Stomach smooth muscle (tissue), 2 donors: Measurements from ENCODE around the gene MDFI.
A peak's percentile ranks its signal among the peaks of the same experiment; 100 is the strongest.

Experiments
- H3K27ac ChIP-seq: one replicate; pipeline ENCODE4 v1.7.0; 2013; ENCODE audit warnings: mild to moderate bottlenecking, low read length, inconsistent platforms
- H3K27me3 ChIP-seq, 2 donors: one replicate each; pipeline ENCODE4 v1.7.0; 2013; ENCODE audit warnings: low read length in 2 of 2; ENCODE audit not compliant: insufficient read depth in 2 of 2, control insufficient read depth in 1 of 2
- H3K36me3 ChIP-seq, 2 donors: one replicate each; pipeline ENCODE4 v1.7.0; 2013; ENCODE audit warnings: low read length in 2 of 2; ENCODE audit not compliant: control insufficient read depth in 2 of 2, insufficient read depth in 2 of 2
- H3K4me1 ChIP-seq: one replicate; pipeline ENCODE4 v1.7.0; 2013; ENCODE audit warnings: low read length; ENCODE audit not compliant: control insufficient read depth, insufficient read depth
- H3K4me3 ChIP-seq, 2 donors: one replicate each; pipeline ENCODE4 v1.7.0; 2013; ENCODE audit warnings: low read length in 2 of 2
- H3K9ac ChIP-seq, 2 donors: one replicate each; pipeline ENCODE4 v1.7.0; 2013; ENCODE audit warnings: low read length in 2 of 2, mild to moderate bottlenecking in 1 of 2
- H3K9me3 ChIP-seq, 2 donors: one replicate each; pipeline ENCODE4 v1.7.0; 2013; ENCODE audit warnings: low read length in 2 of 2; ENCODE audit not compliant: control insufficient read depth in 2 of 2
- donor health status: healthy.
- donor health status: Pancreatic carcinoma.

The MDFI gene

DNA sequence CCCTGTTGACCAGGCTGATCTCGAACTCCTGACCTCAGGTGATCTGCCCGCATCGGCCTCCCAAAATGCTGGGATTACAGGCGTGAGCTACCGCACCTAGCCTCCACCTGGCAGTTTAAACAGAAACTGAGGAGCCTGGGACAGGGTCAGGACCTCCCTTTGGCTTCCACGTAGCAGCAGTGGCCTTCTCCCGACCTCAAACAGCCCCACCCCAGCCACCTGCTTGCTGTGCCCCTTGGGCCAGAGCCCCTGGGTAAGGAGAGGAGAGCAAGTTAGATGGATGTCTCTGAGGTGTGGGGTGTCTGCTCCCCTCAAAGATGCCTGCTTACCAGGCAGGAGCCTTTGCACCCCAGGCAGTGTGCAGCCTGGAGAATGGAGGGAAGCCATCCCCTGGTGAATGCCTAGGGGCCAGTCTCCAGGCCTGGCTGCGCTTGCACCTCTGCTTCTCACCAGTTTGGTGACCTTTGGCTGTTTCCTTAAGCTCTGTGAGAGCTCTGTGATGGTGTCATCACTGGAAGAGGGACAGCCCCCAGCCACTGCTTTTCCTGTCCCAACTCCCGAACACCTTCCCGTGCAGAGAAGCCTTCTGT lies 42.1 kb upstream of the MDFI start:
- no peaks in the 10 kb centered on the region for H3K9me3 ChIP-seq
- peaks cover 10 to 23% of the 10 kb centered on the region in 2 donors for H3K36me3 ChIP-seq
- no peak overlapping the region for H3K4me3 ChIP-seq
- H3K9ac ChIP-seq, result no peak overlapping the region
- no peak overlapping the region for H3K27ac ChIP-seq
- H3K4me1 ChIP-seq, result peaks cover 3% of the 10 kb centered on the region
- no peaks in the 10 kb centered on the region for H3K27me3 ChIP-seq

DNA sequence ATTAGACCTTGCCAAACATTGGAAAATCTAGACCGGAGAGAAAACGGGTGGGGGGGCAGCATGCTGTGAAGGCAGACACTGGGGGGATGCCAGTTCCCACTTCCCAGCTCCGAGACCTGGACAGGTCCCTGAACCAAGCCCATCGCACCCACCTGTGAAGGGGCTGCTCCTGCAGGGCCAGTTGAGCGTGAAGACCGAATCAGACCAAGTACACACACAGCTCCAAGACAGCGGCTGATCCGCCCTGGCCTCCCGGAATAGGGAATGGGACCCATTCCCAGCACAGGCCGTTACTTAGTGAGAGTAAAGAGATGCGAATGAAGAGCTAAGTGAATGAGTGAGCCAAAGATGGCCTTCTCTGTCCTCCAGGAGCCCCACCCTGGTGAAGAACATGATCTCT lies 41.5 kb upstream of the MDFI start:
- no peaks in the 10 kb centered on the region for H3K9me3 ChIP-seq
- peaks cover 3% of the 10 kb centered on the region for H3K4me1 ChIP-seq
- peaks cover 5 to 20% of the 10 kb centered on the region in 2 donors for H3K36me3 ChIP-seq
- H3K4me3 ChIP-seq, result no peak overlapping the region
- H3K27me3 ChIP-seq, result no peaks in the 10 kb centered on the region
- H3K9ac ChIP-seq, result no peak overlapping the region
- no peak overlapping the region for H3K27ac ChIP-seq

- Histone ChIP-seq H3K27ac (no peak overlapping the region), H3K9me3 (no peaks in the 10 kb centered on the region), H3K27me3 (no peaks in the 10 kb centered on the region), H3K4me3 (no peak overlapping the region), H3K36me3 (peaks cover 5 to 20% of the 10 kb centered on the region in 2 donors), H3K4me1 (peaks cover 2% of the 10 kb centered on the region), H3K9ac (no peak overlapping the region)
Observed at GRCh38 chr6:41597246-41598000, 40.8 kb upstream of the MDFI start.

DNA sequence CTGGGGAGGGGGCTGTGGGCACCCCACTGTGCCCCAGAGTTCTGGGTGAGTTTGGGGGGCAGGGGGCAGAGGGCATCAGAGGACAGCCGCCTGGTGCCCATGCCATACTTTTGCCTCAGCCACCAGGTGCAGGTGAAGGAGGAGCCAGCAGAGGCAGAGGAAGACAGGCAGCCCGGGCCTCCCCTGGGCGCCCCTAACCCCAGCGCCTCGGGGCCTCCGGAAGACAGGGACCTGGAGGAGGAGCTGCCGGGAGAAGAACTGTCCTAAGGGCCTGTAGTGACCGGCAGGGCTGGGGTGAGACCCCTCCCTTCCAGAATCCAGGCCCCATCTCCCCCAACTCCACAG lies 39.6 kb upstream of the MDFI start:
- H3K4me3 ChIP-seq, result no peak overlapping the region
- no peak overlapping the region for H3K9ac ChIP-seq
- H3K9me3 ChIP-seq, result no peaks in the 10 kb centered on the region
- H3K4me1 ChIP-seq, result peaks cover 11% of the 10 kb centered on the region
- H3K36me3 ChIP-seq, result peaks cover 0 to 15% of the 10 kb centered on the region in 2 donors
- H3K27me3 ChIP-seq, result no peaks in the 10 kb centered on the region
- H3K27ac ChIP-seq, result no peak overlapping the region

GRCh38 chr6:41599015-41599851 lies 39.0 kb upstream of the MDFI start:
- Histone ChIP-seq H3K4me1 (peaks cover 11% of the 10 kb centered on the region), H3K4me3 (no peak overlapping the region), H3K27ac (no peak overlapping the region), H3K27me3 (no peaks in the 10 kb centered on the region), H3K36me3 (peaks cover 0 to 15% of the 10 kb centered on the region in 2 donors), H3K9ac (no peak overlapping the region), H3K9me3 (no peaks in the 10 kb centered on the region)

DNA sequence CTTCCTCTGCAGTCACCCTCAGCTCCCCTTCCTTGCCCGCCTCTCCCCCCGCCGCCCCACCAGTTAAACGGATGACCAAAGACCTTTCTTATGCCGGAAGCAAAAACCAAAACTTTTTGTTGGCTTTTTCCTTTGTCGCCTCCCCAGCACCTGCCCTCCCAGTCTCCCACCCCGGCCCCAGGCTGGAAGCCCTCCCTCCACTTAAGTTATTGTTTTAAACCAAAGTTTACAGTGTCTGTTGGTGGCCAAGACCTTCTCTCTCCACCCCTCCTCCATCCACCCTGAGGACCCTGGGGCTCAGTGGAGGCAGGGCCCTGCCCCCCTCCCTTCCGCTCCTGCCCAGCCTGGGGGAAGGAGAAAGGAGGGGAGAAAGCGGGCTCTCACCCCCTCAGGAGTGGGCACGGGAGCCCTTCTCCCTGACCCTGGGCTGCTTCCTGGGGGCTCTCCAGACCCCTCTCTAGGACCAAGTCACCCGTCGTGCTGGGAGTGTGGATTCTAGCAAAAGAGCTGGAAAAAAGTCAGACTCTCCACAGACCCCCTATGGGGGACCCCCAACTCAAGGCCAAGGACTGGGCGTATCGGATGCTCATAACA lies 38.3 kb upstream of the MDFI start:
- Histone ChIP-seq H3K27me3 (no peaks in the 10 kb centered on the region), H3K36me3 (peaks cover 0 to 11% of the 10 kb centered on the region in 2 donors), H3K4me3 (no peak overlapping the region), H3K4me1 (peaks cover 11% of the 10 kb centered on the region), H3K9me3 (no peaks in the 10 kb centered on the region), H3K27ac (no peak overlapping the region), H3K9ac (no peak overlapping the region)

DNA sequence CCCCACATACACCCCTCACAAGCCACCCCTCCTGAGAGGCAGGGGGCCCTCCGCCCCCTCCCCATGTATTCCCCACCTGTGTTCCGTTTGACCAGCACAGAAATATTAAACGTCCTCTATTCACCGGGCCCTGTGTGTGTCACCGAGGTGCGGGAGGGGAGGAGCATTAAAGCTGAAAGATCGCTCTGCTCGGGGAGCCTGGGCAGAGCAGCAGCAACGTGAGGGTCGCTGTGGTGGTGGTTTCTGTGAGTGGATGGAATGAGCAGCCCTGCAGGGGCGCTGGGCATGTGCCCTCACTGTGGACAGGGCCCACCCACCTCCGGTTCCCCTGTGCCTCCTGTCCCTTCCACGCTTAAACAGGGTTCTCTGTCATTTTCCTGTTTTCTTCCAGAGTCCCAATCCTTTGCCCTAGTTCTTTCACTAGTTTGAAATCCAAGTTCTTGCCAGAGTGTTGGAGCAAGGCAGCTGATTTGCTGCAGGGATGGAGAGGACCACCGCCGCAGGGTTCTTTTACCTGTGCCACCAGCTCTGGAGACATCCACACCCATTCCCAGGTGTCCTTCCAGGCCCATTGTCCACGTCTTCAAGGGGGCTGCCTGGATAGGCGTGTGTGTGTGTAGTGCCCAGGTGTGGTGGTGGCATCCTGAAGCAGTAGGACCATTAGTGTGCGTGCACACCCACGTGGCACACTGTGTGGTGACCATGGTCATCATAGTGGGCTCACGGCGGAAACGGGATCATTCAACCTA lies 37.6 kb upstream of the MDFI start:
- peaks cover 0 to 10% of the 10 kb centered on the region in 2 donors for H3K36me3 ChIP-seq

DNA sequence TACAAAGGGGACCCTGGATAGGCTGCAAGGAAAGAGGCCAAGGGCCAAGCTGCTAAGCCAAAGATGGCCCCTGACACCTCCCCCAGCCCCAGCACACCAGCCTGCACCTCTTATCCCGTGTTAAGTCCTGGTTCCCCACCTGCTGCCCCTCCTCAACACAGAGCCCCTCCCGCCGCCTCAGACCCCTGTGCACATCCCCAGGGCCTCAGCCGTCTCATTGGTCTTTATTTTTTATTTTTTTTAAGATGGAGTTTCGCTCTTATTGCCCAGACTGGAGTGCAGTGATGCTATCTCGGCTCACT lies 37.1 kb upstream of the MDFI start:
- no peak overlapping the region for H3K9ac ChIP-seq
- peaks cover 0 to 9% of the 10 kb centered on the region in 2 donors for H3K36me3 ChIP-seq
- H3K27ac ChIP-seq, result no peak overlapping the region
- peaks cover 11% of the 10 kb centered on the region for H3K4me1 ChIP-seq
- H3K9me3 ChIP-seq, result no peaks in the 10 kb centered on the region
- no peaks in the 10 kb centered on the region for H3K27me3 ChIP-seq
- no peak overlapping the region for H3K4me3 ChIP-seq

More for the DNA sequence above, 37.6 kb upstream of the MDFI start:
- Histone ChIP-seq H3K9me3 (no peaks in the 10 kb centered on the region), H3K4me1 (peaks cover 11% of the 10 kb centered on the region), H3K27me3 (no peaks in the 10 kb centered on the region), H3K27ac (no peak overlapping the region), H3K4me3 (no peak overlapping the region), H3K9ac (no peak overlapping the region)

GRCh38 chr6:41602422-41602743 lies 35.9 kb upstream of the MDFI start:
- Histone ChIP-seq H3K4me1 (peaks cover 11% of the 10 kb centered on the region), H3K4me3 (no peak overlapping the region), H3K9ac (no peak overlapping the region), H3K9me3 (no peaks in the 10 kb centered on the region), H3K27ac (peak overlapping the region; percentile 31), H3K27me3 (no peaks in the 10 kb centered on the region), H3K36me3 (peaks cover 0 to 2% of the 10 kb centered on the region in 2 donors)

GRCh38 chr6:41602864-41603608 lies 35.2 kb upstream of the MDFI start:
- Histone ChIP-seq H3K36me3 (peaks cover 0 to 2% of the 10 kb centered on the region in 2 donors), H3K4me1 (peaks cover 11% of the 10 kb centered on the region), H3K4me3 (peak overlapping the region in 1 of 2 donors; percentile 63), H3K9me3 (no peaks in the 10 kb centered on the region), H3K27ac (no peak overlapping the region), H3K27me3 (no peaks in the 10 kb centered on the region), H3K9ac (peak overlapping the region; percentile 8 to 69)
